Measurements from ENCODE around the gene KCTD19. TPM values are rescaled to one million over a fixed set of nuclear protein-coding genes. Genes with fewer than 3 reads are reported as not detected.

Gene KCTD19
- total RNA-seq, 2 experiments from 2014 or later: 3.0 to 3.9 TPM

DNA sequence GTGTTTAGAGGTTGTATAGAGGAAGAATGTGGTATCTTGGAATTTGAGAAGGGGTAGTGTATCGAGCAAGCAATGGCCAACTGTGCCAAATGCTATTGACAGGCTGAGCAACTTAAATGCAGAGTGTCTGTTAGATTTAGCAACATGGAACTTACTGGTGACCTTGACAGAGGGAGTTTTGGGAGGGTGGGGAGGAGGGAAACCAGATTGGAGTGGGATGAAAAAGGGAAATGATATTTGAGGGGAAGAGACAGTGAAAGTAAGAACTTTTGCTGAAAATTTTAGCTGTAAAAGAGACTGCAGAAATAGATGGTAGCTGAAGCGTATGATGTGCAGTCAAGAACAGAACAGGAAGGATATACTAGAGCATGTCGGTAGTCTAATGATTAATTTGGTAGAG, 1.2 kb upstream of the KCTD19 start:
- ChIA-PET POLR2A (interaction anchor here (0.7 kb wide), 1 partner anchor 83 kb away, joined by 3 read pairs; no protein-coding TSS in a partner anchor), CTCF (interaction anchor here (0.8 to 3.0 kb wide), 11 partner anchors 10 to 120 kb away, joined by 3 to 13 read pairs (median 5); no protein-coding TSS in a partner anchor)
- no peaks in the 10 kb centered on the region for H3K36me3 Mint-ChIP-seq (ENCODE audit: low read depth)
- no peak for DNase-seq
- H3K27ac Mint-ChIP-seq: no peak overlapping the region
- no peaks in the 10 kb centered on the region for H3K9me3 Mint-ChIP-seq
- peaks cover 16% of the 10 kb centered on the region for H3K4me1 Mint-ChIP-seq (ENCODE audit: low read depth)
- peaks cover 19% of the 10 kb centered on the region for H3K27me3 Mint-ChIP-seq
- no peak overlapping the region for H3K4me3 Mint-ChIP-seq
- ATAC-seq: no peak
- intact Hi-C loops (cut with micrococcal nuclease): loop anchor here (5.0 kb wide), 1 partner anchor 50 kb away; the partner anchor contains the start of gene PLEKHG4
- TF ChIP-seq, protein P1, sequence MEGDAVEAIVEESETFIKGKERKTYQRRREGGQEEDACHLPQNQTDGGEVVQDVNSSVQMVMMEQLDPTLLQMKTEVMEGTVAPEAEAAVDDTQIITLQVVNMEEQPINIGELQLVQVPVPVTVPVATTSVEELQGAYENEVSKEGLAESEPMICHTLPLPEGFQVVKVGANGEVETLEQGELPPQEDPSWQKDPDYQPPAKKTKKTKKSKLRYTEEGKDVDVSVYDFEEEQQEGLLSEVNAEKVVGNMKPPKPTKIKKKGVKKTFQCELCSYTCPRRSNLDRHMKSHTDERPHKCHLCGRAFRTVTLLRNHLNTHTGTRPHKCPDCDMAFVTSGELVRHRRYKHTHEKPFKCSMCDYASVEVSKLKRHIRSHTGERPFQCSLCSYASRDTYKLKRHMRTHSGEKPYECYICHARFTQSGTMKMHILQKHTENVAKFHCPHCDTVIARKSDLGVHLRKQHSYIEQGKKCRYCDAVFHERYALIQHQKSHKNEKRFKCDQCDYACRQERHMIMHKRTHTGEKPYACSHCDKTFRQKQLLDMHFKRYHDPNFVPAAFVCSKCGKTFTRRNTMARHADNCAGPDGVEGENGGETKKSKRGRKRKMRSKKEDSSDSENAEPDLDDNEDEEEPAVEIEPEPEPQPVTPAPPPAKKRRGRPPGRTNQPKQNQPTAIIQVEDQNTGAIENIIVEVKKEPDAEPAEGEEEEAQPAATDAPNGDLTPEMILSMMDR (IDR thresholded peaks at IDR 0.05): no peak

DNA sequence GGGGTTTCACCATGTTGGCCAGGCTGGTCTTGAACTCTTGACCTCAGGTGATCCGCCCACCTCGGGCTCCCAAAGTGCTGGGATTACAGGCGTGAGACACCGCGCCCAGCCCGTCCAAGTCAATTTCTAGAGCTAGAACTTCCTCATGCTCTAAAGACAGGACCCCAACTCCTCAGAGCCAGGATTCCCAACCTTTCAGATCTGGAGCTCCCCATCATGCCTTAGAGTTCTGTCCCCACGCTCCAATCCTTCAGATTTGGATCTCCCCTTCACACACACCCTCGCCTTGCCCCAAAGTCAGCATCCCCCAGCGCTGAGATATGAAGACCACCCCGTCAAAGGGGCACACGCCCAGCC, 448 bp downstream of the KCTD19 start:
- peaks cover 26% of the 10 kb centered on the region for H3K27me3 Mint-ChIP-seq
- peak overlapping the region; percentile 91 for H3K4me3 Mint-ChIP-seq
- POLR2A ChIA-PET: interaction anchor here (0.6 to 1.1 kb wide), 3 partner anchors 12 to 41 kb away, joined by 3 to 4 read pairs (median 3); no protein-coding TSS in a partner anchor
- ATAC-seq: no peak
- peak overlapping the region; percentile 88 for H3K27ac Mint-ChIP-seq
- no peaks in the 10 kb centered on the region for H3K36me3 Mint-ChIP-seq (ENCODE audit: low read depth)
- peaks cover 16% of the 10 kb centered on the region for H3K4me1 Mint-ChIP-seq (ENCODE audit: low read depth)
- no peak for DNase-seq
- TF ChIP-seq, protein P1 (IDR thresholded peaks at IDR 0.05): no peak
- H3K9me3 Mint-ChIP-seq: no peaks in the 10 kb centered on the region
- CTCF ChIA-PET: interaction anchor here (0.6 to 3.0 kb wide), 23 partner anchors 8 to 319 kb away, joined by 3 to 13 read pairs (median 4); partner anchors contain the start of genes CARMIL2, TMEM208 and TPPP3
- intact Hi-C loops (cut with micrococcal nuclease): loop anchor here (5.0 kb wide), 1 partner anchor 49 kb away; the partner anchor contains the start of gene PLEKHG4

DNA sequence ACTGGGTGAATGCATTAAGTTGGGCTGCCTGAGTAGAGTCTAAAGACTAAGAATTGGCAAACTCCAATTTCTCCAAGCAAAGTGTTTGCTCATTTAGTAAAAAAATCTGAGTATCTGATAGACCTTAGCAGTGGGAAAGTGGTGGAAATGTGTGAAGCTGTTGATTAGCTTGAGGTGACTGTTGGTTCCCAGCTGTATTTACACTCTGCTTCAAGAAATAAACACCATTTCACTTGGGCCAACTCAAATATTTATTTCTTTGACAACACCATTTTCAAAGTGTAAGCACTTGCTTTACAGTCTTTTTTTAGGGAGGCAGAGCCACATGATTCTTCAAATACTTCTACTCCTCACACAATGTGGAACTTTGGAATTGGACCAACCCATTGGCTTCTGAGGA, 8.7 kb downstream of the KCTD19 start:
- ATAC-seq (no peak), DNase-seq (no peak)
- TF ChIP-seq, protein P1 (IDR thresholded peaks at IDR 0.05): no peak
- H3K36me3 Mint-ChIP-seq (ENCODE audit: low read depth): no peaks in the 10 kb centered on the region
- CTCF ChIA-PET: interaction anchor here (1.2 to 1.7 kb wide), 2 partner anchors 9 to 12 kb away, joined by 3 to 4 read pairs; partner anchors contain the start of genes KCTD19 and LRRC36
- H3K4me1 Mint-ChIP-seq (ENCODE audit: low read depth): peaks cover 10% of the 10 kb centered on the region
- peaks cover 22% of the 10 kb centered on the region for H3K27me3 Mint-ChIP-seq
- no peak overlapping the region for H3K27ac Mint-ChIP-seq
- no peaks in the 10 kb centered on the region for H3K9me3 Mint-ChIP-seq
- intact Hi-C loops (cut with micrococcal nuclease): no loop called here
- POLR2A ChIA-PET: no interaction called here
- no peak overlapping the region for H3K4me3 Mint-ChIP-seq

DNA sequence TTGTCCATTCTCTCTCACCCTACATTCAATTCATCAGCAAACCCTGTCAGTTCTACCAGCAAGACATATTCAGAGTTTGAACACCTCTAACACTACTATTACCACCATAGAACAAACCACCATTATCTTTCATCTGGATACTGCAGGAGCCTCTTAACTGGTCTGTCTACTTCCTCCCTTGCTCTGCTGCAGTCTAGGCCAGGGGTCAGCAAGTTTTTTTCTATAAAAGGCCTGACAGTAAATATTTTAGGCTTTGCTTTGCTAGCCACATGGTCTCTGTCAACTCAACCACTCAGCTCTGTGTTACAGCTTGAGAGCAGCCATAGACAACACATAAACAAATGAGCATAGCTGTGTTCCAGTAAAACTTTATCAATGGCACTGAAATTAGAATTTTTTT, 13.8 kb downstream of the KCTD19 start:
- Mint-ChIP-seq H3K27ac (peak overlapping the region; percentile 94), H3K4me1 (ENCODE audit: low read depth) (peaks cover 36% of the 10 kb centered on the region), H3K36me3 (ENCODE audit: low read depth) (no peaks in the 10 kb centered on the region), H3K9me3 (no peaks in the 10 kb centered on the region), H3K27me3 (peaks cover 3% of the 10 kb centered on the region), H3K4me3 (peak overlapping the region; percentile 2)
- ChIA-PET POLR2A (interaction anchor here (1.1 to 1.5 kb wide), 3 partner anchors 12 to 168 kb away, joined by 4 read pairs; partner anchors contain the start of genes ATP6V0D1, KCTD19 and LRRC36), CTCF (interaction anchor here (0.6 to 1.9 kb wide), 4 partner anchors 14 to 87 kb away, joined by 3 to 8 read pairs (median 4); partner anchors contain the start of genes KCTD19 and LRRC36)
- intact Hi-C loops (cut with micrococcal nuclease): no loop called here
- DNase-seq (no peak), ATAC-seq (no peak)
- TF ChIP-seq, protein P1 (IDR thresholded peaks at IDR 0.05): no peak
